NK-92 (cell line): ENCODE measurements around the gene SENP5.

Experiments used
- DNase-seq: peaks from one replicate; lab custom pipeline; 2025; ENCODE audit not compliant: unreplicated experiment; lab: John Stamatoyannopoulos, UW

SENP5 gene

GRCh38 chr3:196883361-196883760 is 15.6 kb downstream of the SENP5 start:
- DNase-seq, result no peak

- no peak for DNase-seq
Observed at GRCh38 chr3:196886144-196886543, 18.4 kb downstream of the SENP5 start.

DNA sequence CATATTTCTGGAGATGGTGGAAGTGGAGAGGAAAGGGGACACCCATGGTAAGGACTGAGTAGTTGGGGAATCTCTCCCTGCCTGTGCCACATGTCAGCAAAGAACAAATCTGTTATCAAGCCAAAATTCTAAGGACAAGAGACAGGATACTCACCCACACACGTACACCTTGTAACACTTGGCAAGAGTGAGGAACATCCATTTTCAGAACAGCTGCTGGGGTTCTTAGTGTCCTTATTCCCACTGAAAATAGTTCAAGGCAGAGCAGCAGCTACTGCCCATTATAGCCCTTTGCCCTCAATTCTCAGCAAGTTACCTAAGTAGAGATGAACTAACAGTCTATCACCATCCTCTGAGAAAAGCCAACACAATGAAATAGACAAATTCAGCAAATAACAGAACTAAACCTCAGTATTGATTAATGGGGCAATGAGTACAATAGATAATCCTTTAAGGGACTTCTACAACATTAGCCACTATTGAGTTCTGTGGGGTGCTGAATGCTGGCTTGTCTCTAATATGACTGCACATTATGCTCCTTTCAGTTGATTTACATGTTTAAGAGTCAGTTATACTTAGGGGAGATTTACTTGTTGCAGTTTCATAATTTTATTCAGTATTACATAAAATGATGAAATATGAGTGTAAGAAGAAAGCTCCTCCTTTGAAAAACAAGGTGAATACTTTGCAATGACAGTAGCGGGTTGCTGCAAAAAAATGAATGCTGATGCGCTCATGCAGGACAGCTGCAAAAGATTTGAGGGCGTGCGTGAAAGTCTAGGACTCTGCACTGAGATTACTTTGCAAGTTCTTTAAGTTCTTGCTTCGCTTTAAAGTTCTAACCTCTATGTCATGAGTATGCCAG is 22.4 kb downstream of the SENP5 start:
- DNase-seq, result no peak

DNA sequence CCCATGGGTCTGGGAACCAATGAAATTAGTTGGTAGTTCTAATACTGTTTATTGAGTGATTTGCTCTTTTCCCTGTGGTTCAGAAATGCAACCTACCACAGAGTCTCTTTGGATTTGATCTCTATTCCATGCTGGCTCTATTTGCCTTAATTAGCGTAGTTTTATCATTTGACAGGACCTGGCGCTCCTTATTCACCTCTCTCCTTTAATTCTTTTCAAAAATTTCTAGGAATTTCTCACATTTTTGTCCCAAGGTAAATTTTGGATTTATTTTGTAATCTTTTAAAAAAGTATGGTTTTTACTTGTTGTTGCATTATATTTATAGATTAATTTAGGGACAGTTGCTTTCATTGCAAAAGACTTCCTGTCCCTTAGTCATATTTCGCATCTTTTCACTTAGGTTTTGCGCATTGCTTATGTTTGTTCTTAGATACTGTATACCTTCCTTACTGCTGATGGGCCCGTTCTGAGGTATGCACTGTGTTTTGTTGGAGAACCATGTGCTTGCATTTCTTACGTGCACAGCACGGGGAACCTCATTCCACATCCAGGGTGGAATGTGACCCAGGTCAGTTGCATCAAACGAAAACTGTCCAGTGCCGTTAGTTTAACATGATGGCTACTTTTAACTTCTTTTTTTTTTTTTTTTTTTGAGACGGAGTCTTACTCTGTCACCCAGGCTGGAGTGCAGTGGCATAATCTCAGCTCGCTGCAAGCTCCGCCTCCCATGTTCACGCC is 27.0 kb downstream of the SENP5 start:
- DNase-seq, result no peak

GRCh38 chr3:196896229-196896628 is 28.5 kb downstream of the SENP5 start:
- no peak for DNase-seq

DNA sequence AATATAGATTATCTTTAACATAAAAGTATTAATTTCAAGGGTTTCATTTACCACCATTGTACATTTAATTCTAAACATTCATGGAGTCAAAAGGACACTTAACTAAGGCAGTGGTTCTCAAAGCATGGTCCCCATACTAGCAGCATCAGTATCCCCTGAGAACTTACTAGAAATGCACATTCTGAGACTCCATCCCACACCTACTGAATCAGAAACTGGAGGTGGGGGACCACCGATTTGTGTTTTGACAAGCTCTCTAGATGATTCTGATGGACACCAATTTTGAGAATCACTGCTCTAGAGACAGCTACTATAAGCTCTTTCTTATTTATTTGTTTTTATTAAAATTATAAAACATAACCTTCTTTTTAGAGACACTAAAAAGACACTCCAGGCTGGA is 34.0 kb downstream of the SENP5 start:
- DNase-seq, result no peak

DNA sequence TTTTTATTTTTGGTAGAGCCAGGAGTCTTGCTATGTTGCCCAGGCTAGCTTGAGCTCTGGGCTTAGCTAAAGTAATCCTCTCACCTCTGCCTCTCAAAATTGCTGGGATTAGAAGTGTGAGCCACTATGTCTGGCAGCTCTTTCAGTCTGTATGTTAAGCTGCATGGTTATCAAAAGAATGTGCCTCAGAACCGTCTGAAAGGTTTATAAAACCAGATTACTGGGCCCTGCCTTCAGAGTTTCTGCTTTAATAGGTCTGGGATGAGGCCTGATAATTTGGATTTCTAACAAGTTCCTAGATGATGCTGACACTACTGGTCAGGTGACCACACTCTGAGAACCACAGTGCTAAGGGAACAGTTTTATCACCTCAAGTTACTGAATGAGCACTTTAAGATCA is 34.6 kb downstream of the SENP5 start:
- DNase-seq, result no peak

DNA sequence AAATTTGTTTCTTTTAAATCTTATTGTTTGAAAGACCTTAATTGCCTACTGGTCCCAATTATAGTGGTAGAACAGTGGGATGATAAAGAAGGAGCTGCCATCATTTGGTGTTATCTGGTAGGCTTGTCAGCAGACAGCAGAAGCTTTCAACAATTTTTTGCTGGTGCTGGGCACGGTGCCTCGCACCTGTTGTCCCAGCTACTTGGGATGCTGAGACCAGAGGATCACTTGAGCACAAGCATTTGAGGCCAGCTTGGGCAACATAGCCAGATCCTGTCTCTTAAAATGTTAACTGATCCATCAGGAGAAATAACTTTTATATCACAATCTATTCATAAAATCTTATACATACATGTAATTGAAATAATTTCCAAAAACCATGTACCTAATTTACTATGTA is 36.0 kb downstream of the SENP5 start:
- DNase-seq, result no peak

DNA sequence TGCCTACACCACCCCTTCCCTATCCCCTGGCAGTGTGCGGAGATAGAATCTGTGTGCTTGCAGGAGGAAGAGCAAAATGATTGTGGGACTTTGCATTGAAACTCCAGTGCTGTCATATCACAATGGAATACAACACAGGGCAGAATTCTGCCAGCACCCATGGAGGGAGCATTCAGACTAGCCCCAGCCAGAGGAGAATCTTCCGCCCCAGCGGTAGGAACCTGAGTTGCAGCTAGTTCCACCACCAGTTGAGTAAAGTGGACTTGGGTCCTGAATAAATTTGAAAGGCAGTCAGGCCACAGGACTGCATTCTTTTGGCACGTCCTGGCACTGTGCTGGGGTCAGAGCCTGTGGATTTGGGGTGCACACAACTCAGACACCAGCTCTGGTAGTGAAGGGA is 47.1 kb downstream of the SENP5 start:
- DNase-seq, result no peak

- no peak for DNase-seq
Observed at GRCh38 chr3:196915375-196915774, 47.7 kb downstream of the SENP5 start.

DNA sequence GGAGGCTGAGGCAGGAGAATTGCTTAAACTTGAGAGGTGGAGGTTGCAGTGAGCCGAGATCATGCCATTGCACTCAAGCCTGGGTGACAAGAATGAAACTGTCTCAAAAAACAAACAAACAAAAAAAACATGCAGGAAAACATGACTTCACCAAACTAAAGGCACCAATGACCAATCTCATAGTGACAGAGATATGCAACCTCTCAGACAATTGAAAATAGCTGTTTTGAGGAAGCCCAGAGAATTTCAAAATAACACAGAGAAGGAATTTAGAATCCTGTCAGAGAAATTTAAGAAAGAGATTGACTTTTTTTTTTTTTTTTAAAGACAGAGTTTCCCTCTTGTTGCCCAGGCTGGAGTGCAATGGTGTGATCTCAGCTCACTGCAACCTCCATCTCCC is 48.5 kb downstream of the SENP5 start:
- DNase-seq, result no peak

- no peak for DNase-seq
Observed at GRCh38 chr3:196916995-196917394, 49.3 kb downstream of the SENP5 start.

- no peak for DNase-seq
Observed at GRCh38 chr3:196918968-196919367, 51.2 kb downstream of the SENP5 start.

DNA sequence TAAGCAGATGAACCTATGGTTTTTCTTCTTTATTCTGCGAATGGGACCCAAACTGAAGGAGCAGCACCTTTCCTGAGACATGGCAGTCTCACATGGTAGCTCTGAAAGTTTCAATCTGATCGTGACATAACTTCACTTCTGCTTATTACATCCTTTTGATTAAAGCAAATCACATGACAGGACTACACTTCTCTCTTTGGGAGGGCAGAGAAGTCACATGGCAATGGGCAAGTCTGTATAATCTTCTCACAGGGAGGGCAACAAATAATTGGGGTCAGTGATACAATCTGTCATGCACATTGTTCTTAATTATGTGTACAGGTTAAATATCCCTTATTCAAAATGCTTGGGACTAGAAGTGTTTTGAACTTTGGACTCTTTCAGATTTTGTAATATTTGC is 53.0 kb downstream of the SENP5 start:
- DNase-seq, result no peak

GRCh38 chr3:196927571-196928453 is 60.1 kb downstream of the SENP5 start:
- DNase-seq, result no peak

DNA sequence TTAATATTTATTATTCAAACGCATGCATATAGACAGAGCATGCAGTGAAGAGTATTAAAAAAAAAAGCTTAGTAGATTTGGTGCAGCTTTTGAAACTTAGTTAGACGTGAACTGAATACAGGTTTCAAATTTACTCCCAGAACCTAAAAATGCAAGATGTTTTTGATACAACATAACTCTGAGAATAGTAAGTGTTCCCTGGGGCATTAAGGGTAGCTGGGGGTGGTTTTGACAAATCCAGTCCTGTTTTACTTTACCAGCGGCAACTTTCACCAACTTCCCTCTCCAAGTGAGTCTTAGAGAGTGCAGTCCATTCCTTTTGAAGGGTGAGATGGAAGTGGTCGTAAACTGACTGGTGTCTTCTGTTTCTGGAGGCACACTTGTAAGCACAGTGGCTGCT is 63.4 kb downstream of the SENP5 start:
- no peak for DNase-seq

DNA sequence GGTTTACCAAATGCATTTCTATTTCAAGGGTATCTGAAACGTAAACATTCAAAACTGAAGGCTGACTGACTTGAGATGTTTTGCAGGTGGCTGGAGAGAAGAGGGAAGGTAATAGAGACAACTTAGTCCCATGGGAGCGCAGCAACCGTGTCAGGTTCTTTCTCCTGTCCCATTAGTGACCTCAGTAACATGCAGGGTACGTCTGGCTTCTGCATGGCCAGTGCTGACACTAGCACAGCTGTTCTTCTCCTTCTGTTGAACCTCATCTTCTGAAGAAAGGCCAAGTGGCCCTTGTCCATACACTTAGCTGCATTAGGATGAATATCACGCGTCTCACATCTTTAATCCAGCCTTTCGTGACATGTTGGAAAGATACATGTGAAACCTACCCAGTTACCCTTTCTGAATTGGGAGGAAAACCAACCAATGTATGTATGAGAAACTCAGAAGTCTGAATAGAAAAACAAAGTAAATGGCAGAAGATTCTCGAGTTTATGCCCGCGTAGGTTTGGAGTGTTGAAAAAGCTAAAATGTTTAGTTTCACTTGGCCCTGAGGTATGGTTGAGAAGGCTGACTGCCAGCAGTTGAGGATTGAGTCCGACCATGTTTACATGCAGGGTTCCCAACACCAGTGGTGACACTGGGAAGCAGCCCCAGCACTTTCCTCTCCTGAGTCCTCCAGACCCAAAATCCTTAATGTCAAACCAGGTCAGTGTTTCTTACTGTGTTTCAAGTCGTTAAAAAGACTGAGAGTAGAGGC is 64.3 kb downstream of the SENP5 start:
- no peak for DNase-seq

DNA sequence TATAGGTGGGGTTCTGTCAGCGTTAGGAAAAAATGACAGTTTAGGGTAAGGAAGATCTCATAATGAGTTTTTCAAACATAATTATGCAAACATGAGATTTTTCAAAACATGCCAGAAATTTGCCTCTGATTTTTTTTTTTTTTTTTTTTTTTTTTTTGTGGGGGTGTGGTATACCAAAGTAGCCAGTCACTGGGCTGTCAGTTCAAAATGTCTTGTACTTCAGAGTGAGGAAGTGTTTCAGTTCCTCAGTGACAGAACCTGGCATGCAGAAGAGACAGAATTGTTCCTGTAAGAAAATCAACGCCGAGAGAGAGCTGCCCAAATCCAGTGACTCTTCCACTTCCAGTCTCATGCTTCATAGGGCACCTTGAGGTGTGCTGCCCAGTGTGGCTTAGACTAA is 64.9 kb downstream of the SENP5 start:
- DNase-seq, result no peak

DNA sequence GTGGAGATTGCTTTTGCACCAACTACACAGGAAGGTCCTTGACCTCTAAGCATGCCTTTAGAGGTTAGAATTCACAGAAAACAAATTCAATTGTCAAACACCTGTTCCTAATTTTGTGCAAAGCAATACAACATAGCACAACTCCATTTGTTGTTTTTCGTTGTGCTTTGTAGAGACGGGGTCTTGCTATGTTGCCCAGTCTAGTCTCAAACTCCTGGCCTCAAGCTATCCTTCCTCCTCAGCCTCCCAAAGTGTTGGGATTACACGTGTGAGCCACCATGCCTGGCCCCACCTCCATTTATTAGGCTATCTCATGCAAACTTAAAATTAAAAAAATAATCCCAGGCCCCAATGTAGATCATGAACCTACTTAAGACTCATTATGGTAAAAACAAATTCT is 68.6 kb downstream of the SENP5 start:
- no peak for DNase-seq

GRCh38 chr3:196938124-196938523 is 70.4 kb downstream of the SENP5 start:
- DNase-seq, result no peak

DNA sequence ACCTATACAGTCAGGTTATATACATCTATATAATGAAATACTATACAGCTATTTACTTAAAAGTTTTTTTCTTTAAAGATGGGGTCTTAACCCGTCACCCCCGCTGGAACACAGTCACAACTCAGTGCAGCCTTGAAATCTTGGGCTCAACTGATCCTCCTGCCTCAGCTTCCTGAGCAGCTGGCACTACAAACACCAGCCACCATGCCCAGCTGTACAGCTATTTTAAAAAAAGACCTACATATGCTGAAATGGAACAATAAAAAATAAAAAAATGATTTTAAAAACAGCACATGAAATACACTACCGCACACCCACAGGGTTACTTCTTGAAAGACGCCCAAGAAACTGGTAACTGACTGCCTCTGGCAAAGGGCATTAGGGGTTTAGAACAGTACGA is 70.9 kb downstream of the SENP5 start:
- DNase-seq, result no peak
